Suppressor macrophage treated with lipopolysaccharide for 1 hour (primary cell): ENCODE data around the gene PKIB.
"Not testable (repeated sequence)": the region's sequence is repeated elsewhere in the genome, so short reads cannot be mapped to it uniquely, and the experiment has no call there.

Experiments used
- DNase-seq, 3 donors: peaks; one replicate each; pipeline ENCODE4 v3.0.0-alpha.2; 2020 to 2022

Gene PKIB

DNA sequence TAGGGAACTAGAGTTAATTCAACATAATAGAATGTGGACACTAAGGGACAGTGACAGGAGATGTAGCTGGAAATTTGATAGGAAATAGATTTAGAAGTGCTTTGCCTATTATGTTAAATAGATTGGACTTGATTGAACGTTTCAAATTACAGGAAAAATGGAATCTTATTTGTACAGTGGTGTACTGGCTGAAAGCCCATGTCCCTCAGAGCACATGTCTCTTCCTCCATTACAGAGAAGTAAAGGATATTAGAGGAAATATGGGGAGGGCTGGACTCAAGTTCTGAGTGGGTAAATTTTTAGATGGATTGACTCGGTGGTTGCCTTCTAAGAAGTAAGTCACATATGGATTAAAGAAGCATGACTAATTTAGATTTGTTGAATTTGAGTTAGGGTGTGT is 11.4 kb downstream of the PKIB start:
- DNase-seq = no peak

- no peak for DNase-seq
These were observed 12.3 kb downstream of the PKIB start for GRCh38 chr6:122622479-122622878.

DNA sequence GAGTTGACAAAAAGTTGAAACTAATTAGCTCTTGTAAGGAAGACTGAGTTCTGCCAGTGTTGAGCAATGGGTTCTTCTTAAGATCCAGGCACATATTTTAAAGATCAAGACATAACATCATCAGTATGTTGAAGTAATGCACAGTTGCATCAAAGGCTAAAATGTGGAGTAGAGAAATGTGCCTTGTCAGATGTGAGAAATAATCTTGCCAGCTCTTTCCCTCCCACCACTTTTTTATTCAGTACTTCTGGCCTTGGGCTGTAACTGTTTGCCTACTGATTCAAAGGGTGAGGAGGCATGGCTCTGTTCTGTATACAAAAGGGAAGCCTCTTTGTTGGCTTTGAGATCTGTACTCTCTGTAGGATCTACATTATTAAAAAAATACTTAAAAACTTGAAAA is 13.1 kb downstream of the PKIB start:
- no peak for DNase-seq

DNA sequence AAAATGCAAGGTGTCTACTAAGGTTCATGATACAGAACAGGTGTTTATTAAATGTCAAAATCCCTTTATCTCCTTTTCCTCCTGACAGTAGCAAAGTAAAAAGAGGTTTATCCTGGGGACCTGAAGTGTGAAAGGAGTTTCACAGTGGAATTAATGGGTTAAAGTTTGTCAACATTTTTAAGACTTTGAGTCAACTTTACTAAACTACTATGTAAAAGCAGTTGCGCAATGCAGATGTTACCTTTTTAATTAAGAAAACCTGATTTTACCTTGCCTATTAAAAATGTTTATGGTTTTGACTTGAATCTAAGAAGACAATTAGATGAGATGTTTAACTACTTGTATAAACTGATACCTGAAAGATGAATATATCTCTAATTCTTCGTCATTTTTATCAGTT is 14.6 kb downstream of the PKIB start:
- DNase-seq = no peak

DNA sequence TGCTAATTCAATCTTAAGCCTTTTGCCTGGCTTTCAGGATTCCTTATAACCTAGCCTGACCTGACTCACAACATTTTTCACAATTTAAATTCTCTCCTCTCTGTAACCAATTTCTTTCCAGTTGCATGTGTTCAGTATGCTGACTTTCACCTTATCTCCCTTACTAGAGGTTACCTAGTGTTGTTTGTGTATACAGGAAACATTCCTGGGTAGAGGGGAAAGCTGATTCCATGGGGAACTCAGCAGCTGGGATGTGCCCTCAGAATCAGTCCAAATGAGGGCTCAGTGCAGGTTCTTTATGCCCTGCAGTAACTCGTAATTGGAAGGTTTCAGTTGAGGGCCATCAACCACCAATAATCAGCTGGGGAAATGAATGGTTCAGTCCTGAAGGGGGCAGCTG is 18.5 kb downstream of the PKIB start:
- no peak for DNase-seq

- no peak for DNase-seq
These were observed 21.5 kb downstream of the PKIB start for GRCh38 chr6:122631571-122632249.

DNA sequence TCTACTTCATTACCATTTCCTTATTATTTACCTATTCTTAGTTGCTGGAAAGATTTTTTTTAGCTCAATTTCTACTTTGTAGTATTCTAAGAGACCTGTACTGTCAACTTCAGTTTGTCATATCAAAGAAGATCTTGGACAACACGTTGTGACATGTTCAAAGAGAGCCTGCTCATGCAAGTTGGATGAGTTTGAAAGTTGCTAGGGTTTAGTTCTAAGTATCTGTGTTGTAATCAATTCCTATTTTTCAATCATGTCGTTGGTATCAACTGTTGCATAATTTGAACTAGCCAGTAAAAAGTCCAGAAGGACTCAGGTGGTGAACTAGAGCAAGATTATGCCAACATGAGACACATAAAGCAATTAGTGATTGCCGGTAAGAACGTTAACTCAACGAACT is 30.2 kb downstream of the PKIB start:
- DNase-seq = no peak

GRCh38 chr6:122641819-122642218 is 31.6 kb downstream of the PKIB start:
- no peak for DNase-seq

DNA sequence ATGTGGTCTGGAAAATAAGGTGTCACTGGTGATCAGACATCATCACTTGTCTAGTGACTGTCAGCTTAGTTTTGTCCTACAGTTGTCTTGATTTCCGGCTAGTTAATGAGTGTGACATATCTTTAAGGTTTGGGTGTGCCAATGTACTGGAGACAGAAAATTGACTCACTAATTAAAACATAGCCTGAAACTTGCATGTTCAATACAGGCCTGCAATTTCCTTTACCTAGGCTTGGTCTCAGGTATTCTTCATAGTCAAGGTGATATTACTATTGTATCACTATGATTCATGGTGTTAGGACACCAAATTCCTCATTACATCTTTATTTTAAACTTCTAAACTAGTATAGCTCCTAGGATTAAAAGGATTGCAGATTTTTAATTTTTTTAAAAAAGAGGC is 32.4 kb downstream of the PKIB start:
- DNase-seq = not testable (repeated sequence)

DNA sequence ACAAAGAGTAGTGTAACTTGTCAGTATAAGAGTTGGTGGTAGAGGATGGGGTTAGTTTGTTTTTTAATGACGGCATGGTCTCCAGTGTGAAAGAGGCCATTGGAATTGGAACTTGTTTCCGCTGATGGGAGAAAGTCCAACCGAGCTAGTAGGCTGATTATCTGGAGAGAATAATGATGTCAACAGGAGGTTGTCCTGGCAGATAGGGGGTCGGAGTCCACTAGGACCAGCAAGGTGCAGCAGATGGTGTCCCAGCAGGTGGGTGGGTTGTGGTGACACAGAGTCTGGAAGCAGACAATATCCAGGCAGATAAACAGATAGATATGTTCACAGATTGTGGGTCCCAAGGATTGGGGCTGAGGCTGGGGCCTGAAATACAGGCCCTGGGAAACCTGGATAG is 35.1 kb downstream of the PKIB start:
- no peak for DNase-seq

DNA sequence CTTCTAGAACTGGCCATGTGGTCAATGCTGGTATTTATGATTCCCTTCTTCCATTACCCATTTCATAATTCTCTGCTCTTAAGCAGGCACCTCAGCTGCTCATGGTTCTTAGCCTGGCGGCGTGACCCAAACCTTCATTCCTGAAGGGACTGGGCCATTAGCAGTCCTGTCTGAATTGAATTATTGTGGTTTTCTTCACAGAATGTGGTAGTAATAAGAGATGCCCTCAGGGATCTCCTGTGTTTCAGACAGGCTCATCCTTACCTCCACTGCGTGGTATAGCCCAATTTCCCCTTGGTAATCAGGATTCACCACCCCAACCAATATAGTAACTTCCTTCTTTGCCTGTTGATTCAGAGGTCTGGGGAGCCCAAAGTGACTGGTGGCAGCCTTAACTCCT is 37.6 kb downstream of the PKIB start:
- DNase-seq = no peak

GRCh38 chr6:122648726-122649125 is 38.5 kb downstream of the PKIB start:
- DNase-seq = no peak

DNA sequence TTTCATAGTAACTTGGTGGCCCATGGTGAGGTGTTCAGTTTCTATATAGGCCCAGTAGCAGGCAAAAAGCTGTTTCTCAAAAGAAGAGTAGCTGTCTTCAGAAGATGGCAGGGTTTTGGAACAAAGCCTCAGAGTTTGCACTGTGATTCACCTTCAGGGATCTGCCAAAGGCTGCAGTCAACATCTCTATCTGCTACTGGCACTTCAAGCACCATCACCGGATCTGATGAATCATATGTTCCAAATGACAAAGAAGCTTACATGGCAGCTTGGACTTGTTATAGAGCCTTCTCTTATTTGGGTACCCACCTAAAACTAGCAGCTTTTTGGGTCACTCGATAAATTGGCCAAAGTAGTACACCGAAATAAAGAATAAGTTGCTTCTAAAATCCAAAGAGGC is 39.5 kb downstream of the PKIB start:
- no peak for DNase-seq

DNA sequence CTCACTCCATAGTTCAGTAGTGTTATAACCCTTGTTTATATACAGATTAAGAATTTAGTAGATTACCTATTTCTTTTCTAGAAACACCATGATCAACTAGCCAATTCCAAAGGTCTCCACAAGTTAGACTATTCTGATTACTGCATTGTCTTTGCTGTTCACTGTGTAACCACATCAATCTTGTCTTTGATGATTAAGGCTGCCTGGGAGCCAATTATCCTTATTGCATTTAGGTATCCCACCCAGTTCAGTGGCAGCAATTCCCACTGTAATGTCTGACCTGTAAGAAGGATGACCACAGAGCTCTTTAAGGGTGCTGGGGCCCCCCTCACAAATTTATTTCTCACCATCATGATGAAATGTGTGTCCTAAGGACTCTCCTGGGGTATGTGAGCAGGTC is 40.2 kb downstream of the PKIB start:
- DNase-seq = no peak

- no peak for DNase-seq
These were observed 40.8 kb downstream of the PKIB start for GRCh38 chr6:122651031-122651430.

GRCh38 chr6:122651604-122652003 is 41.4 kb downstream of the PKIB start:
- peak in 1 of 3 donors; percentile 10 for DNase-seq

- DNase-seq = no peak
These were observed 42.2 kb downstream of the PKIB start for GRCh38 chr6:122652431-122652830.

- DNase-seq = no peak
These were observed 42.9 kb downstream of the PKIB start for GRCh38 chr6:122653094-122653493.

DNA sequence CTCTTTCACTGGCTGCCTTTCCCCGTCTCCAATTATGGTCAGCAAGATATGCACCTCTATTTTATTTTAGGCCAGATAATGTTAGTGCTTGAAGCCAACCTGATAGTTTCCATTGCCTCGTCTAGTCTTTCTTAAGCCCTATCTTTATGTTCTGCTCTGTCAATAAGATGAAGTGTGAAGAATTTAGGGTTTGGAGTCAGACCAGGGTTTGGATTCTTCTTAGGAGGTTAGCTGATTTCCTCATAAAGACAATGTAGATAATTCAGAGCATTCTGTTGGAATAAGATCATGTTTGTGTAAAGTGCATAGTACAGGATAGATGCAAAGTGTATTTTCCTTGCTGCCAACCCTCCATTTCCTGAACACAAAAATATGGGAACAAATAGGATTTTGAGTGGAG is 43.8 kb downstream of the PKIB start:
- DNase-seq = no peak

DNA sequence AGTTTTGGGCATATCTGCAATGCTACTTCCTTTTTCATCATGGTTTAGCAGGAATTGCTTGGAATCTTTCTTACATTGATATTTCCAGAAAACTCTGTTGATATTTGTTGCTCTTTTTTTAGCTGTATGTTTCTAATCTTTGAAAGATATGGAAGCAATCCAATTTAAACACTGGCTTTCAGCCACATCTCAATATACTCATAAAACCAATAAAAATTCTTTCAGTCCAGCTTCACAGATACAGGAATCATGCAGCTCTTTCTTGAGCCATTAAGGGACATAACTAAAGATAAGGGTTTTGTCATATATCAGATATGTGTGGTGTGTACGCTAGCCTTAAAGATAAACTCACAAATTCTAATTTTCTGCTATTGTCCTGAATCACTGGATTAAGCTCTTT is 47.4 kb downstream of the PKIB start:
- no peak for DNase-seq

GRCh38 chr6:122660296-122660695 is 50.1 kb downstream of the PKIB start:
- DNase-seq = no peak

DNA sequence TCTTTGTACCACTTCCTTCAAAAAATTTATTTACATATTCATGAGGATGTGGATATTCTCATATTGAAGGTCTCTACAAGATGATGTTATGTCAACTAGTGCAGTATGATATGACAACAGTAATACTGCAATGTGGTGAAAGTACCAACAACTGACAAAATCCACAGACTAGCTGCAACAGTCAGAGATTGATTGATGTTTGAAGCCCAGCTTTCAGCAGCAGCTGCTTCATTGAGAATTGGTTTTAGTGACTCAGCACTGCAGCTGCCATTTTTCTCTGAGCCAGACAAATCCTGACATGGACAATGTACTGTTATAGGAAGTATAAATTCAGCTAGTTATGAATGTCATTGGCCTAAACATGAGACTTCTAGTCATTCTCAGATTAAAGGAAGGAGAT is 53.8 kb downstream of the PKIB start:
- no peak for DNase-seq

- DNase-seq = no peak
These were observed 55.7 kb downstream of the PKIB start for GRCh38 chr6:122665929-122666328.

GRCh38 chr6:122666418-122666817 is 56.2 kb downstream of the PKIB start:
- no peak for DNase-seq

DNA sequence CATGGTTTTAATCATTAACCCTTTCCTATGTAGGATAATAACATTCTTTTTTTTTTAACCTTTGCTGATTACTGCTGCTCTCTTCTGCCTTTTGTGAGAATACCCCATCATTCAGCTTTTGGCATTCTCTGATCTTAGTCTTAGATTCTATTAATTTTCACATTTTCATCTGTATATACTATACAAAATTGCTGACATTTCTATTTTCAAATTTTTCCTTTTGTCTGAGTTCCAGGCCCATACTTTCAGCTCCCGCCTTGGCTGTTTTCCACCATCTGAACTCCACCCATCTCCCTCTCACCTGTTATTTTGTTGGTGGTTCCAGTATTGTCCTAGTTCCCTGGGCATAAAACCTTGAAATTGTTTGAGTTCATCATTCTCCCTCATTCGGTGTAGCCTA is 59.2 kb downstream of the PKIB start:
- no peak for DNase-seq

- DNase-seq = no peak
These were observed 59.7 kb downstream of the PKIB start for GRCh38 chr6:122669868-122670267.
